Right cardiac atrium (tissue), 5 donors: ENCODE results near the gene MED15. TPM values are rescaled to one million over a fixed set of nuclear protein-coding genes. Genes with fewer than 3 reads are reported as not detected.
"Not testable (repeated sequence)": the region's sequence is repeated elsewhere in the genome, so short reads cannot be mapped to it uniquely, and the experiment has no call there.

Source experiments
- ATAC-seq, 2 donors: fragments of 200-7000 bp; cut with Tn5 transposase; one replicate each; pipeline versions ENCODE4 v1.8.0 to v1.9.1; 2020; ENCODE audit warnings: moderate library complexity in 2 of 2, mild to moderate bottlenecking in 1 of 2
- DNase-seq, 3 donors: peaks; one replicate each; pipeline ENCODE4 v3.0.0-alpha.2; 2020
- H3K27ac ChIP-seq: one replicate; pipeline ENCODE4 v1.5.1; 2013; ENCODE audit warnings: mild to moderate bottlenecking, low read length, control low read depth, moderate library complexity
- H3K27me3 ChIP-seq: one replicate; pipeline ENCODE4 v1.6.1; 2013; ENCODE audit not compliant: control insufficient read depth, insufficient read depth
- H3K4me1 ChIP-seq: one replicate; pipeline ENCODE4 v1.6.1; 2013; ENCODE audit warnings: low read length; ENCODE audit not compliant: control insufficient read depth, insufficient read depth
- H3K4me3 ChIP-seq: one replicate; pipeline ENCODE4 v1.5.1; 2013; ENCODE audit warnings: low read length, control low read depth
- H3K9me3 ChIP-seq: one replicate; pipeline ENCODE4 v1.6.1; 2013; ENCODE audit warnings: low read length; ENCODE audit not compliant: control insufficient read depth
- WGBS: extraction: QIAGEN DNeasy Blood & Tissue Kit; methylation state at CpG from one replicate; pipeline ENCODE4 v1.1.7; 2013; 5-methylcytosine and 5-hydroxymethylcytosine counted together
- intact Hi-C, 4 donors: fragments of 100-400 bp; cut with DNase I; formaldehyde crosslinking; loops; one replicate each; pipeline versions ENCODE4 v1.11.0 to v1.14.0; 2022 to 2023
- polyA plus RNA-seq: library from polyadenylated mRNA; stranded (reverse); fragments of 200-250 nt; gene quantifications from one replicate; pipeline ENCODE4 v1.2.3, GENCODE V29; 2013
- total RNA-seq, 4 donors: library from RNA; stranded (reverse); fragmentation: NEBNext Ultra II Directional; extraction: Animal tissue kit (Norgen Biotek cat#: 25700); gene quantifications; one replicate each; pipeline ENCODE4 v1.2.1, GENCODE V29; 2021
- donor health status: healthy with polysubstance abuse.
- donor health status: DM: no; HTN: yes; CAD: no.
- donor health status: DM: no; HTN: no; CAD: no.
- donor health status: DM: no; HTN: yes; CAD: no; lungs with severe emphysema.
- donor health status: DM: yes; HTN: yes; CAD: no.

Gene MED15
- total and polyA plus RNA-seq, 5 donors = 30.9 to 53.4 (median 49.5) TPM

DNA sequence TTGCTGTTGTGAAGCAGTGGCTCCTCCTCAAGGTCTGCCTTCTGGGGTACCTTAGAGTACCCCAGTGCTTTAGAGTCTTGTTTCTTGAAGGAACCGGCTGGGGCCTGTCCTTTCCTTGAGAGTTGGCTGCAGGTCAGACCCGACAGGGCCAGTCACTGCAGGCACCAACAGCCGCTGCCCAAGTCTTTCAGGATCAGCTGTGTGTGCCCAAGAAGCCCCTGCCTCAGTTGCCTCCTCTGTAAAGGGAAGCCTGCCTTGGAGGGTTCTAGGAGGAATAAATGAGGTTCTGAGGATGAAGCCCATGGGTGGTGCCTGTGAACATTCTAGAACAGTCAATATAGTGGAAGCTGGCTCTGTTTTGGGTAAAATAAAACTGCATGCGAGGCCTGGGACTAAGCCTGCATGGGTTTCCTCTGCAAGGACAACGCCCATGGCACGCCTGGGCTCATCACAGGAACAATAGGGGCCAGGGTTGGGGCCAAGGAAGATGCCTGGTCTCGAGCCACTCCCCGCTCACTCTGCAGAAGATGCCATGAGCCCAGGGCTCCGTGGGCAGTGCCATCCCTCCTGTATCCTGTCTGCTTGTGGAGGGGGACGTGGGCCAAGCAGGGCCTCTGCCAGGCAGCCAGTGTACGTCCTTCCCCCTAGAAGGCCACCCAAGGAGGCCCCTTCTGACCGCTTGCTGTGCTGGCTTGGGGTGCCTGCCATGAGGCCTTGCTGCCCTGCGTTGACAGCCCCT, 81.6 kb downstream of the MED15 start:
- H3K27me3 ChIP-seq = no peaks in the 10 kb centered on the region
- peak in 1 of 2 donors; percentile 7 for ATAC-seq
- 66% methylated on average over 13 of the region's 13 CpGs for WGBS
- DNase-seq = no peak
- H3K9me3 ChIP-seq = no peaks in the 10 kb centered on the region
- H3K4me1 ChIP-seq = no peaks in the 10 kb centered on the region
- no peak overlapping the region for H3K4me3 ChIP-seq
- H3K27ac ChIP-seq = no peak overlapping the region
- intact Hi-C loops = no loop called here

DNA sequence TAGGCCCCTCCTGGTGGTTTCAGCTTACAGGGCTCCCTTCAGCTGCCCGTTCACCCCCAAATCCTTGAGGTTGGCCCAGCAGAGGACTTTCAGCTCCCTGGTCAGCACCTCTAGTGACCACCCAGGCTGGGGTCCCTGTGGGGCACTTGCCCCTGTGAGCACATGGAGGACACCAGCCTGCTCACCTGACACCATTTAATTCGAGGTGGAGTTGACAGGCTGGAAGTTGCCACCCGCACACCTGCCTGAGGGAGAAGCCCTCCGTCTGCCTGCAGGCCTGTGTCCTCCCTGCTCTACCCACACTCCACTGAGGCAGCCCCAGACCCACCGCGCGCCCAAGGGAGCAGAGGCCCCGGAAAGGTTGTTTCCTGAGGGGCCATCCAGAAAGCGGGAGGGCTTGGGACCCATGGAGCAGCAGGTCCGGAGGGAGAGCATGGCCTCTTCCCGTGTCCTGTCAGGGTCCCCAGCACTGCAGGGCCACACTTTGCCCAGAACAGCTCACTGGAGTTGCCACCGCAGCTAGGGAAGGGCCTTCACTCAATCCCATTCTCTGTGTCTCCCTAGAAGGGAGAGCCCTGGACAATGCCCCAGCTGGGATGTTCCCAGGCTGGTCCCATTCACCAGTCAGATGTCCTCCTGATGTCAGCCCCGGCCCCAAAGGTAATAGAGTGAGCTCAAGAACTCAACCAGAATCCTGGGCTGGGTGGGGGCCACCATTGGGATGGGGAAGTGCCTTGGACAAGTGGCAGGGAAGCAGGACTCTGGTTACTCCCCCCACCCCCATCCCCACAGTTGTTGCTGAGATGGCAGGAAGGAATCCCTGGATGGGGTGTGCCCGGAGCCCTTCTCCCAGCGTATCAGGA, 82.4 kb downstream of the MED15 start:
- ATAC-seq = no peak
- WGBS = 82% methylated on average over 15 of the region's 15 CpGs

DNA sequence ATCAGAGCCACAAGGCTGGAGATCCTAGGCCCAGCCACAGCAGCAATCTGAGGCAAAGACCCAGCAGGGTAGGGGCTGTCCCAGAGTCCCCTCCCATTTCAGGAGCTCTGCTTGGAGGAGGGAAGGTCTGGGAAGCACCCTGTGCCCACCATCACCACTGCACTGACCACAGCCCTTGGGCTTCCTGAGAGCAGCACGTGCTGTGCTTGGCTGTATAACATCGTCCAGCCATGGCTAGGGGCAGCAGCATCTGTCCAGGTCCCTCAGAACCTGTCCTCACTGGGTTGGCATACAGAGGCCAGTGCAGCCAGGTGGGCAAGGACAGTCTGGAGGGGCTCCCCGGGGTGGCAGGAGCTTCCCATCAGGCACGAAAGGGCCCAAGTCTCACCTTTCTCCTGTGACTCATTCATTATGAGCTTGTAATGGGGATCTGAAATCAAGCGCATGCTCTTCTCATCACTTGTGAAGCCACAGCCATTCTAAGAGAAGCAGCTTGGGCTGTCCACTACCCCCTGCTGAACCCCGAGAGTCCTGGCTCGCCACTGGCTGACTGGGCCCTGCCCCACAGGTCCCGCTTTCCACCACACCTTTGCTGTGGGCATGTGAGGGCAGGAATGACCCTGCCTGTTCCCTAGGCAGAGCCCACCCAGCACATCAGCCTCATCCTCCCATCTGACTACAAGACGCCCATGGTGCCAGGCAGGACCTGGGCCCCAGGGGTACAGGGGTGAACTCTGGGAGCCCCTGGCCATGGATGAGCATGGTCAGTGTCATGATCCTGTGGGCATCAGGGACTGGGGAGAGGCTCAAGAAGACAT, 83.3 kb downstream of the MED15 start:
- WGBS = 85% methylated on average over 9 of the region's 9 CpGs
- no peak overlapping the region for H3K27ac ChIP-seq
- H3K9me3 ChIP-seq = no peaks in the 10 kb centered on the region
- ATAC-seq (no peak), DNase-seq (no peak)
- no peak overlapping the region for H3K4me3 ChIP-seq
- no peaks in the 10 kb centered on the region for H3K27me3 ChIP-seq
- intact Hi-C loops = no loop called here
- no peaks in the 10 kb centered on the region for H3K4me1 ChIP-seq

More for the DNA sequence above, 82.4 kb downstream of the MED15 start:
- no peaks in the 10 kb centered on the region for H3K9me3 ChIP-seq
- H3K4me1 ChIP-seq = no peaks in the 10 kb centered on the region
- intact Hi-C loops = no loop called here
- no peak overlapping the region for H3K27ac ChIP-seq
- no peak for DNase-seq
- H3K4me3 ChIP-seq = no peak overlapping the region
- no peaks in the 10 kb centered on the region for H3K27me3 ChIP-seq

DNA sequence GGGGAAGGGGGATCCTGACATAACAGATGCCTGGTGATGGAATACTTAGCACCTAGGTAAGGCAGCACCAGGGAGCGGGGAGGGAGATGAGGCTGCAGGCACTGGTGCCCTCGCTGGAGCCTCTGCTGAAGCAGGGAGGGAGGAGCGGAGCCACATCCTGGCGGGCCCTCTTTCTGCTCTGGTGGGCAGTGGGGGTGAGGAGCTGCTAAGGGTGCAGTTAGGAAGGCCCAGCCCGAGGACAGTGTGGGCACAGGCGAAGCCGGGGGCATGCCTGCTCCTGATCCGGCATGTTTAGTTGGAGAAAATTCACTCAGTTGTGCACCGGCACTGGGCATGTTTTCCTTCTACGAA, 83.9 kb downstream of the MED15 start:
- no peaks in the 10 kb centered on the region for H3K4me1 ChIP-seq
- DNase-seq (no peak), ATAC-seq (no peak)
- no peak overlapping the region for H3K4me3 ChIP-seq
- no peaks in the 10 kb centered on the region for H3K9me3 ChIP-seq
- intact Hi-C loops = no loop called here
- no peak overlapping the region for H3K27ac ChIP-seq
- no peaks in the 10 kb centered on the region for H3K27me3 ChIP-seq
- 88% methylated on average over 10 of the region's 10 CpGs for WGBS

DNA sequence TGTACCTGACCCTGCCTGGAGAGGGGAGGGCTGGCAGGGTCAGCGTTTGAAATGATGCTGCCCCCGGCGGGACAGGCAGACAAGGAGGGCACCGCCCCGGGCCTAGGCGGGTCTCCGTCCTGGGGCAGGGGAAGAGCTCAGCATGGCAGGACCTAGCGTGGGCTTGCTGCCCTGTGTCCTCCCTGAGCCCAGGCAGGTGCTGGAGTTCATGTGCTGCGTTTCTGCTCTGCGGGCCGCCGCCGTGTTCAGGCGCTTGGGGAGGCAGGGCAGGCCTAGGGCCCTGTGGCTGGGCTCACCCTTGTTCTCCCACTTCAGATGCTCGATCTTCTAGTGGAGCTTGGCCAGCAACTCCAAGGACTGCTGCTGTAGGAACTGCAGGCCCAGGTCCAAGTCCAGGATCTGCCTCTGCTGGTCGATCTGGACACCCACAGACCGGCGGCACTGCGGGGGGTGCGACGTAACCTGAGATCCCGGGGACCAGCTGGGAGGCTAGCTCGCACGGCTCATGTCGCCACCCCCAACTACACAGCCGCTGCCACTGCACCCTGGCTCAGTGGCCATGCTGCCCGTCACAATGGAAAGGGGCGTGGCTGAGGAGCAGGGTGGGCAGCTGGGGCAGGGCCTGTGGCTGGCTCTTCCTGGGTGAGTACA, 84.4 kb downstream of the MED15 start:
- Histone ChIP-seq H3K9me3 (no peaks in the 10 kb centered on the region), H3K4me1 (no peaks in the 10 kb centered on the region), H3K4me3 (no peak overlapping the region), H3K27ac (no peak overlapping the region), H3K27me3 (no peaks in the 10 kb centered on the region)
- no peak for ATAC-seq
- no peak for DNase-seq
- WGBS = 80% methylated on average over 28 of the region's 28 CpGs
- intact Hi-C loops = no loop called here

DNA sequence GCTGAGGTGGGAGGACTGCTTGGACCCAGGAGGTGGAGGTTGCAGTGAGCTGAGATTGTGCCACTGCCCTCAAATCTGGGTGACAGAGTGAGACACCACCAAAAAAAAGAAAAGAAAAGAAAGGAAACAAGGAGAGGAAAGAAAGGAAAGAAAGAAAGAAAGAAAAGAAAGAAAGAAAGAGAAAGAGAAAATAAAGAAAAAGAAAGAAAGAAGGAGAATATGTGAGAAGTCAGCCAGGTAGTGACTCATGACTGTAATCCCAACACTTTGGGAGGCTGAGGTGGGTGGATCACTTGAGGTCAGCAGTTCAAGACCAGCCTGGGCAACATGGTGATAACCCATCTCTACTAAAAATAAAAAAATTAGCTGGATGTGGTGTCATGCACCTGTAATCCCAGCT, 86.6 kb downstream of the MED15 start:
- ATAC-seq, H3K27ac ChIP-seq, H3K4me1 ChIP-seq, intact Hi-C loops, H3K27me3 ChIP-seq, H3K4me3 ChIP-seq, DNase-seq, H3K9me3 ChIP-seq: not testable (repeated sequence)

DNA sequence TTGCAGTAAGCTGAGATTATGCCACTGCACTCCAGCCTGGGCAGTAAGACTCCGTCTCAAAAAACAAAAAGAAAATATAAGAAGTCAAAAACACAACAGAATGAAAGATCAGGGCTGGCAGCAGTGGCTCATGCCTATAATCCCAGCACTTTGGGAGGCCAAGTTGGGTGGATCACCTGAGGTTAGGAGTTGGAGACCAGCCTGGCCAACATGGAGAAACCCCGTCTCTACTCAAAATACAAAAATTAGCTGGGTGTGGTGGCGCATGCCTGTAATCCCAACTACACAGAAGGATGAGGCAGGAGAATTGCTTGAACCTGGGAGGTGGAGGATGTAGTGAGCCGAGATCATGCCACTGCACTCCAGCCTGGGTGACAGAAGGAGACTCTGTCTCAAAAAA, 87.1 kb downstream of the MED15 start:
- H3K4me1 ChIP-seq, H3K4me3 ChIP-seq, intact Hi-C loops, DNase-seq, H3K27me3 ChIP-seq, H3K9me3 ChIP-seq, H3K27ac ChIP-seq, ATAC-seq: not testable (repeated sequence)
- 90% methylated on average over 4 of the region's 4 CpGs for WGBS

DNA sequence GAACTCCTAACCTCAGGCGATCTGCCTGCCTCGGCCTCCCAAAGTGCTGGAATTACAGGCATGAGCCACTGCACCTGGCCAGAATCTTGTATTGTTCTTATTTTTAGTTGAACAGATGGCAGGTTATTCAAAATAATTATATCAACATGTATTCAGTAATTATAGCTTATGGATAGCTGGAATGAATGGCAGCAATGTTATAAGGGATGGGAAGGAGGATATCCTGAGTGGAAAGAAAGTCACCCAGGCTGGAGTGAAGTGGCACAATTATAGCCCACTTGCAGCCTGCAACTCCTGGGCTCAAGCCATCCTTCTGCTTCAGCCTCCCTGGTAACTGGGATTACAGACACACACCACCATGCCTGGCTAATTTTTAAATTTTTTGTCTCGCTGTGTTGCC, 88.1 kb downstream of the MED15 start:
- 91% methylated on average over 3 of the region's 3 CpGs for WGBS

DNA sequence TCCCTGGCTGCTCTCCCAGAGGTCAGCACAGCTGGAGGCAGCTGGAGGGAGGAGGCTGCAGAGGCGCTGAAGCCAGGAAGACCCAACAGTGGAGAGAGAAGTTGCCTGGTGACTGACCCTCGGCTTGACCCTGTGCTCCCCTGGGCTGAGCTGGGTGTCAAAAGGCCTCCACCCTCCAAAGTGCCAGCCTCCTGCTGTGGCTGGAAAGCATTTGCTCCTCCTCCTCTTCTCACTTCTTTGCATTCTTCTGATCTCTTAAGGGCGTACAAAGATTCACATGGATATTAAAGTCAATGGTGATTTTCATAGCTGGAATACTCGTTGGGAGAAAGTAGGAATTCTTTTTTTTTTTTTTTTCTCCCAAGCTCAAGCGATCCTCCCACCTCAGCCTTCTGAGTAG, 91.7 kb downstream of the MED15 start:
- WGBS = 55% methylated on average over 5 of the region's 5 CpGs
- no peak overlapping the region for H3K4me3 ChIP-seq
- H3K27ac ChIP-seq = no peak overlapping the region
- H3K4me1 ChIP-seq = no peaks in the 10 kb centered on the region
- H3K27me3 ChIP-seq = no peaks in the 10 kb centered on the region
- DNase-seq = no peak
- ATAC-seq = no peak
- no peaks in the 10 kb centered on the region for H3K9me3 ChIP-seq
- intact Hi-C loops = no loop called here

More for the DNA sequence above, 88.1 kb downstream of the MED15 start:
- Histone ChIP-seq H3K27me3 (no peaks in the 10 kb centered on the region), H3K9me3 (no peaks in the 10 kb centered on the region), H3K4me1 (no peaks in the 10 kb centered on the region), H3K4me3 (no peak overlapping the region), H3K27ac (no peak overlapping the region)
- intact Hi-C loops = no loop called here
- DNase-seq (no peak), ATAC-seq (no peak)

DNA sequence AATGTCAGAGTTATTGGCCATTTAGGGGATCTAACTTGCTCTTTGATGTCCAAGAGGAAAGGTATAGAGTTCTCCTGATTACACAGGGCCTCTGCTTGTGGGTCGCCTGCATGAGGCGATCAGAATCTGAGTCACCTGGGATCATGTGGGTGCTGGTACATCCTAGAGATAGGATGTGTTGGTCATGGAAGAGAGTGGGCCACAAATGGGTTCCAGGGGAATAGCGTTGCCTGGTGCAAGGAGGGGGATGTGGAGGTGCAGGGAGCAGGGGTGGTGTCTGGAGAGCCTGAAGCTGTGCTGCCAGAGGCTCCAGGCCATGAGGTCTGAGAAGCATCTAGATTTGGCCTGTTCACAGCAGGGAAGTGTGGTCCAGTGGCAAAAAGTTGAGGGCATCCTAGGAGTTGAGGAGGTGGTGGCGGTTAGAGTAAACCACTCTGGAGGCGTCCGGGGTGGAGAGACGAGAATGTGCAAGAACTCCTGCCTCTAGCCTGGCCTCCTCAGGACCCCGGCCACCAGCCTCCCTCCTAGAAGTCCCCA, 92.8 kb downstream of the MED15 start:
- Histone ChIP-seq H3K27me3 (no peaks in the 10 kb centered on the region), H3K4me3 (no peak overlapping the region), H3K27ac (no peak overlapping the region), H3K9me3 (no peaks in the 10 kb centered on the region), H3K4me1 (no peaks in the 10 kb centered on the region)
- ATAC-seq (no peak), DNase-seq (no peak)
- WGBS = 86% methylated on average over 8 of the region's 8 CpGs
- intact Hi-C loops = no loop called here
